Renal pelvis (tissue), 4 donors: ENCODE results near the gene PDX1. TPM values are rescaled to one million over a fixed set of nuclear protein-coding genes. Genes with fewer than 3 reads are reported as not detected.
"Not testable (repeated sequence)": the region's sequence is repeated elsewhere in the genome, so short reads cannot be mapped to it uniquely, and the experiment has no call there.

Experiments
- DNase-seq: peaks from one replicate; pipeline ENCODE4 v3.0.0-alpha.2; 2013
- polyA plus RNA-seq, 3 donors: library from polyadenylated mRNA; unstranded; fragments of 120-200 nt; gene quantifications; one replicate each; pipeline ENCODE4 v1.2.1, GENCODE V29; 2013; ENCODE audit not compliant: insufficient read length in 3 of 3

PDX1 gene
- polyA plus RNA-seq, 3 donors = not detected

GRCh38 chr13:27955014-27955591, 35.3 kb downstream of the PDX1 start:
- no peak for DNase-seq

- no peak for DNase-seq
Measured at GRCh38 chr13:27956576-27957300, 36.9 kb downstream of the PDX1 start.

GRCh38 chr13:27959976-27960361, 40.2 kb downstream of the PDX1 start:
- no peak for DNase-seq

DNA sequence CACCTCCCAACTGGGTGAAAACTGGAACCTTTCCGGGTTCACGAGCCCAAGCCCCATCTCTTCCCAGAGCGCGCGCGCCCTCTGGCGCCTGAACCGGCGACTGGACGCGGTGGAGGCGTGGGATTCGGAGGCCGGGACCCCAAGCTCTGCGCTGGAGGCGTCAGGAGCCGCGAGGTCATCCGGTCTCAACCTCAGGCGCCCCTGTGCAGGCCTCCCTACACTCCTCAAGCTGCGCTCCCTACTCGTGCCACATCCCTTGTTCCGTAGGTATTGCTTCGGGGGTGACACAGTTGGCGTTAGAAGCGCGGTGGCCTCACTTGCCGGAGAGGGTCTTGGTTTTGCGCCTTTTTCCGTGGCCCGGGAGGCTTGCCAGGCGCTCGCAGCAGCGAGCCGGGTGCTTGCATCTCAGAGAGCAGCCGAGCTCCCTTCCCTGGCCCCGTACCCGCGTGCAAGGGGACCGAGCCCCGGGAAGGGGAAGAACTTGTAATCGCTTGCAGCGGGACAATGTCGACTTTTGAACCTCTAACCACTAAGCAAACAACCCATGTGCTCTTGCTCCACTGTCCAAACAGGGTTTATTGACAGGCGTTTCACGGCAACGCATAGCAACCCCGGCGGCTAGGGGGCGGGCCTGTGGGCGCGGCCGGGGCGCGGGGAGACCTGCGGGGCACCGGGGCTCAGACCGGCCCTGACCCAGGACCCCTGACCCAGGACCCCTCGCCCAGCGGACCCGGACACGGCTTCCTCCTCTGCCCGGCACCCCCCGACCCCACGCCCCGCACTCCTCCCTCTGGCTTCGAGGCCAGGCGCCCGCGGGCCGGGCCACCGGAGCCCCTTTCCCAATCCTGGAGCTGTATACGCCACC, 40.8 kb downstream of the PDX1 start:
- no peak for DNase-seq

DNA sequence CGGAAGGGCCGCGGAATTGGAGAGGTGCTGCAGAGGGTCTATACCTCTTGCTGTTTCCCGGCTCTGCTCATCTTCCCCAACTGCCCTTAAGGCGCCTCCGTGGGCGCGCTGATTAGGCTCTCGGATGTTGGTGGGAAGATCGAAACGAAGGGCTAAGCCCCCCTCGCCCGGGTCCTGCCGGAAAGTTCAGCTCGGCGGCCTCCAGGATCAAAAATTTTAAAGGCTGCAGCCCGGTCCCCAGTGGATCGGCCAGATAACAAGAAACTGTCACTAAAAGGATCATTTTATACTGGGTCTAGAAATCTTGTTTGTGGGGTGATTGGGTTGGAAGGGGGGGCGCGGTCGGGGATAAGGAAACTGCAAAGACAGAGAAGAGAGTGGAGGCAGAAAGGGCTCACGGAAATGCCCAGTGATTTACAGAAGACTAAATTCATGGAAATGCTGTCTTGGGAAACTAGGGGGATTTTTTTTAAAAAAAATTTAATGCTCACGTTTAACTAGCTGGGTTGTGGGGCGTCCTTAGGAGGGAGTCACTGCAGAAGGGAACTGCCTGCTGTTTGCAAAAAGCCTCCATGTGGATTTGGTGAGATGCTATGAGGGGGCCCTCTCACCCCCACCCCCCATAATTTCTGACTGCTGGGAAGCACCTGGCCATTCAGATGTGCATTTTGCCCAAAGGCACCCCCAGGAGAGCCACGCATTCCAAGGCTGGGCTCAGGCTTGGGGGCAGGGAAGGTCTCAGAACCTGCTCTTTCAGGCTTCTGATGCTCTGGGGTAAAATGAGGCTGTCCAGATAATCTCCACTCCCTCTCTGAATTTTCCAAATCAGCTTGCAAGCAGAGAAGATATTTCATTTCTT, 41.7 kb downstream of the PDX1 start:
- no peak for DNase-seq

GRCh38 chr13:27962128-27962841, 42.5 kb downstream of the PDX1 start:
- no peak for DNase-seq

DNA sequence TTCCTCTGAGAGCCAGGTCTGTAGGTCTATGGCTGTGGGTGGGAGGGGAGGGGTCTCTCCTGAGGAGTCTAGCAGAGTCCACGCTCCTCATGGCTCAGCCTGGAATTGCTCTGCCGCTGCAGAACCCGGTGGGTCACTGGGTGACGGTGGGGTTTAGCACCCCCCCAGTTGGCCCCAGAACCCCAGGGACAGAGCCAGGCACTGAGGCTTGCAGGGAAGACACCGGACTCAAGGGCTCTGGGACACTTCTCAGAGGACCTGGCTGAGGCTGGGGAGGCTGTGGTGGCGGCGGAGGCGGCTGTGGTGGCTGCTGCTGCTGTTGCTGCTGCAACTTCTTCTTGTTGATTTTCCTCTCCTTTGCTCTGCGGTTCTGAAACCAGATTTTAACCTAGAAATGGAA, 43.2 kb downstream of the PDX1 start:
- DNase-seq = no peak

GRCh38 chr13:27963491-27963890, 43.7 kb downstream of the PDX1 start:
- no peak for DNase-seq

GRCh38 chr13:27964206-27964605, 44.4 kb downstream of the PDX1 start:
- DNase-seq = not testable (repeated sequence)

DNA sequence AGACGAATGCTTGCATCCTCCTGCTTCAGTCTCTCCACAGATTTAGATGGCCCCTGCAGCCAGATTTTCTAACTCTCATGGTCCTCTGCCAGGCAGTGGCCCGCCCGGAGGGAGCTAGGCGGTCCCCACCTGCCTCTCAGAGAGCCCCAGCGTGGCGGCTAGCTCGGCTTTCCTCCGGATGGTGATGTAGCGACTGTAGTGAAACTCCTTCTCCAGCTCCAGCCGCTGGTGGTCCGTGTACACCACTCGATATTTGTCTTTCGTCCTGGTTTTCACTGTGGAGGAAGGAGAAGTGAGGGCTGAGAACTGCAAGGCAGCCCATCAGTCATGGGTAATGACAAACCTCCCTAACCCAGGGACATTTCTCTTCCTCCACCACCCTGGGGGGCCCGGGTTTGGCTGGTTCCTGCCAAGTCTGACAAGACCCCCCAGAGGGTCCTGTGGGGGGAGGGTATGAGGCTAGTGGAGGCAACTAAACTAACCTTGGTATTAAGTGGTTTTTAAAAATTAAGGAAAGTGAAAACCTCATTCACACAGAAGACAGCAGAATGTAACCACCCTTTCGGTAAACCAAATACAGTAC, 45.0 kb downstream of the PDX1 start:
- no peak for DNase-seq

DNA sequence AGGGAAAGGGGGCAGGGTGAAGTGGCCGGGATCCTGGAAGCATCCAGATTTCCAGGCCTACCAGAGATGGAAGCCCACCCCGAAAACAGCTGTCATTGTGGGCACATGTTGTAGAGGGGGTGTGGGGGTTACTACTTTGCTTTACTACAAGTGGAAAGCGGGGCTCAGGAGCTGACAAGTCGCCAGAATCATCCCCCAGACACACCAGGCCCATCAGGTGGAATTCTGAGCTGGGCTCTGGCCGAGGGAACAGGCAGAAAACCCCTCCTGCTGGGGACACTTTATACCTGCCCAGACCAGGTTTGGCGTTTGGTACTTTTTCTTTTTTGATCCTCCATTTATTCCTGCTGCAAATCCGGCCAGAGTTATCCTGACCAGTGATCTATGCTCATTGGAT, 45.5 kb downstream of the PDX1 start:
- DNase-seq = no peak

DNA sequence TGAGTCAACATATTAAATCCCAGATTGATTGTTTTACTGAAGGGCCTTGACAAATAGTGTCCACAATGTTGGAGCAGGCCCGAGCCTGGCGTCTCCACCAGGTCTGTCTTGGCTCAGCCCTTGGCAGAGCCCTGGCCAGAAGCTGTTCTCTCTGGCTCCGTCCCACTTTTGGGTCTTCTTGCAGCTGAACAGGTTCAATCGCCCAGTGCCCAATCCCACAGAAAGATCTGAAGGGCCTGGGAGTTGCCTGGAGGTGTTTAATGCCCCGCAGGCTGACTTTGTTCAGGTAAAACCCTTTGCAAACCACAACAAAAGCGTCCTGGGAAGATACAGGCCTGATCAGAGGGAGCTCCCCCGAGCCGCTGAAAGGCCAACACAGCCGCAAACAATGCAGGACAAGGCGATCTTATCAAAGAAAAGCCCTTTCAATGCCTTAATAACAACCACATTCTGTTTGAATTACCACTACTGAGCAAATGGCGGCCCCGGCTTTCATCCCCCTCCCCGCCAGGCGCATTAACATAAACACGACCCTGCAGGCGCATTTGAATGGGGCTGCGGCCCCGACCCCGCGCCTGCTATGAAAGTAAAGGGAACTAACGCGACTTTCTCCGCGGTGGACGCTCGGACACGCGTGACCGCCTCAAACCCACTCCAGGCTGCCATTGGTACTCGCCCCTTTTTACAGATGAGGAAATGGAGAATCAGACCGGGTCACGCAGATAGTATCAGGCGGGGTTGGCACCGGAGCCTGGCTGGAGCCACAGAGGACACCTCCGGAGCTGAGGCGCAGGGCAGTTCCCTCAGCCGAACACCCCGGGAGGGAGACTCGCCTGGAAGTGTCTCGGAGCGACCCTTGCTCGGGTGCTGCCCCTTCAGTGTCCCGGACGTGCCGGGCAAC, 46.2 kb downstream of the PDX1 start:
- DNase-seq = no peak

DNA sequence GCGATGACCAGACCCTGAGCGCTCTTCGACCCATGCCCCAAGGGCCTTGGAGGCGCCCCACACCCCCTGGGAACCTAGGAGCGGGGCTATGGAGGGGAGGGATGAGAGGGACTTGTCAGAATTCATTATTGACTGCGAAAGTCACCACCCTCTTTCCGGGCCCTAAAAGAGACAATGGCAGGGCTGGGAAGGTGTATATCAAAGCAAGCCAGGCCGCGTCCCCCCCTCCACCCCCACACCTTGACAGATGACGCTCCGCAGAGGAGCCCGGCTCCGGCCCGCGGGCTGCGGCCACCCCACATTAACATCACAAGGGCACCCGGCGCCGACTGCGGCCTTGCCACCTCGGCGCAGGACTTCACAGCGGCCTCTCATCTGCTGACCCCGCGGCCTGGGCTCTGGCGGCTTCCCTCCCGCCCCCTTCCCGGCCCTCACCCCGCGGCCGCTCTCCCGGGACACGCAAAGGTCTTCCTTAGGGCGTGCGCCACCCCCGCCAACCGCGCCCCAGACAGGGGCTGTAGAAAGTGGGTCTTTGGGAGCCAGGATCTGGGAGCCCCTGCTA, 46.9 kb downstream of the PDX1 start:
- DNase-seq = no peak

DNA sequence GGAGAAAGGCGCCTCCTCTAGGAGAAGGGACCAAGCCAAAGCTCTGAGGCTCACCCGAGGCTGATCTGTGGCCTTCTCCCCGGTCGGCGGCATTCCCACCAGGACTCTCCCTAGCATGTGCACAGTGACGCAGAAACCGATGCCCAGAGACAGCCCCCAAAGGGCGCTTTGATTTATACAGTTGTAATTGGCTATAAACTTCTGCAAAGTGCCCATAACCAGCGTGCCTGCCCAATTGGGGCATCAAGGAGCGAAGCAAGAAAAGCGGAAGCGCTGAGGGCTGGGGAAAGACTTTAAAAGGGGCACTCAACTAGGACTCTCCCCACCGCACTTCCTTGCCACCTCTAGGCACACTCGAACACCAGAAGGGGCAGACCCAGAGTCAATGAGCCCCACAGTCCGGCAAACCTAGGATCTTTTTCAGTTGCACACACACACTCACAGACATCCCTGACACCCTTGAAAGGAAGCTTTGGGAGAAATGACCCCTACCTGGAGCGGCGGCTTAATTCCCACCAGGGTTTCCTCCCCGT, 47.5 kb downstream of the PDX1 start:
- DNase-seq = no peak

DNA sequence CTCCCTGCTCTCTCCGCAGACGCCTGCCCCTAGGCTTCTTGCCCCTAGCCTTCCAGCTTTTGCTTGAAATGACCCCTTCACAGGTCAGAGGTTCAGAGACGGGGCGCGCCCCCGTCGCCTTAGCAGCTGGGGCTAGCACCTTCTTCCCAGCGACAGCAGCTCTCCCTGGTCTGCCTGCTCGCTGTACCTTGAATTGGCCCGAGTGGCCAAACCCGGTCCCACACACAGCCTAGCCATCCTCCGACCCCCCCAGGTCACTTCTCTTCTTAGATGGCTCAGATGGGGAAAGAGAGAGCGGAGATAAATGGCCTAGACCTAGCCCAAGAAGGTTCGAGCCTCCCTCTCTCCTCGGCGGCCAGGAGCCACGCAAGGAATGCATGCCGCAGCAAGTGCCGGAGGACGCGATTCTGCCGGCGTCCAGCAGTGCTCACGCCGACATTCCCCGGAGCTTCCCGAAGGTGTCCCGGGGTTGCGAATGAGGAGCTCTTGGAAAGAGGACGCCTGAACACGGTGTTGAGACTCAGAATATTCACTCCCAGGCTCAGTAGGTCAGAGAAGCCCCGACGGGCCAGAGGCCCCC, 48.0 kb downstream of the PDX1 start:
- DNase-seq = no peak

DNA sequence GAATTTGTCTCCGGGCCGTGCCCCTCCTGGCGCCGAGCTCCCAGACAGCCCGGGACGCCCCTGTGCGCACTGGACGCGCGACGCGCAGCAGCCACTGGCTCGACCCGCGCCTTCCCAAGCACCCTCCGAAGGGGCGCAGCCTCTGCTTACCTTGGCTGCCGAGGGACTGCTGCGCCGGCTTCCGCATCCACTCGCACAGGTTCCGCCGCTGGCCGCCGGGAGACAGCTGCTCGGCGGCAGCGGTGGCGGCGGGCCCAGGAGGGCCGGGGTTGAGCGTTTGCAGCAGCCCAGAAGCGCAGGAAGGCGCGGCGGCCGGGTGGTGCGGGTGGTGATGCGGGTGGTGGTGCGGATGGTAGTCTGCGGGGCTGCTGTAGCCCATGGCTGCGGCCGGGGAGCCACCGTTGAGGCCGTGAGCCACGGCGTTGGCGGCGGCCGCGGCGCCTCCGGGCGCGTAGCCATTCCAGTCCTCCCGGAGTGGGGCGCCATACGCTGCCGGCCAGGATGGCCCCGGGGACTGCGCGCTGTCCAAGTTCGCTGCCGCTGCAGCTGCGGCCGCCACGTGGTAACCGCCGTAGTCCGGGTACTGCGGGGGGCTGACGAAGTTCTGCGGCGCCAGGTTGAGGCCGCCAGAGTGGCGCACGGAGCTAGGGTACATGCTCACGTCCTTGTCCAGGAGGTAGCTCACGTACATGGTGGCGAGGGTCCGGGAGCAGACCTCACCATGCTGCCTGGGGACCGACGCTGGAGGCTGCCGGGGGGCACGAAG, 48.7 kb downstream of the PDX1 start:
- DNase-seq = no peak

DNA sequence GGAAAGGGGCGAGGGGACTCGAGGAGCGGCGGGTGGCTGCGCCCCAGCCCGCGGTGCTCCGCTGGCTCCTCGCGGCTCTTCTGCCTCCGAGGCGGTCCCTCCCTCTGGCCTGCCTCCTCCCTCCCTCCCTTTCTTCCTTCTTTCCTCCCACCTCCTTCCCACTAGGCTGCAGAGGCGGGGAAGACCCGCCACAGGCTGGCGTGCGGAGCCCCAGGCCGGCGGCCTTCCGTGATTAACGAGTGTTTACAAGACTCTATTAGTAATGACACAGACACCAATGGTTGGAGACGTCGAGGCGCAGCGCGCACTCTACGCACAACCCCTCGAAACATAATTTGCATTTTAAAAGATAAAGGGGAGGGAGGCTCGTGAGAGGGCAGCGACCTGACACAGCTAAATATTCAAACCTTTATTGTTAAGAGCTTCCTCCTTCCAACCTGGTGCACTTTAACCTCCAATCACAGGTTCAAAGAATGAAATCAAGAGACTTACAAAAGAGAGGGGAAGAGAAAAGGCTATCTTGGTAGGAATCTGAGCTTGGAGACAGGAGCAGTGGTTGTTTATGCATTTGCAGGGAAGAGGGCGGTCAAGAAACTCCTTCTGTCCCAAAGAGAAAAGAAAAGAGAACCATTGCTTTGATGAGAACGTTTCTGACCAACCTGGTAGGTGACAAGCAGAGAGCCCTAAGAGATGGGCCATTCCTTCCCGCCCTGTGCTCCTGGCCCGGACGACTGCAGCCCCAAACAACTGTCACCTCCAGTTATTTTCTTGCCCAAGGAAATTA, 49.5 kb downstream of the PDX1 start, which contains the start of gene CDX2:
Gene CDX2 (minus strand): TSS at position 234 of the 784 bp plus-strand sequence. CDS start 309 bp downstream, outside the sequence.
- DNase-seq = no peak
